Parathyroid adenoma (tissue), 2 donors: ENCODE data around the gene PDZD7.

Source experiments
- H2AFZ ChIP-seq: fragments of 300-600 bp; sonication (generic); one replicate; pipeline ENCODE4 v1.7.0; 2017; ENCODE audit warnings: antibody characterized with exemption, mild to moderate bottlenecking
- H3K27ac ChIP-seq: fragments of 300-600 bp; sonication (generic); one replicate; pipeline ENCODE4 v1.7.0; 2017
- H3K27me3 ChIP-seq: fragments of 300-600 bp; sonication (generic); one replicate; pipeline ENCODE4 v1.7.0; 2017; ENCODE audit warnings: low read length; ENCODE audit not compliant: control insufficient read depth, insufficient read depth
- H3K36me3 ChIP-seq: fragments of 300-600 bp; sonication (generic); one replicate; pipeline ENCODE4 v1.7.0; 2017; ENCODE audit warnings: low read length; ENCODE audit not compliant: control insufficient read depth, insufficient read depth
- H3K4me1 ChIP-seq: fragments of 300-600 bp; sonication (generic); one replicate; pipeline ENCODE4 v1.7.0; 2017; ENCODE audit warnings: control low read depth
- H3K4me2 ChIP-seq: fragments of 300-600 bp; sonication (generic); one replicate; pipeline ENCODE4 v1.7.0; 2017; ENCODE audit warnings: low read length
- H3K4me3 ChIP-seq: fragments of 300-600 bp; sonication (generic); one replicate; pipeline ENCODE4 v1.7.0; 2017; ENCODE audit warnings: low read depth, low read length
- H3K79me2 ChIP-seq: fragments of 300-600 bp; sonication (generic); one replicate; pipeline ENCODE4 v1.7.0; 2017; ENCODE audit warnings: control low read depth
- H3K9ac ChIP-seq: fragments of 300-600 bp; sonication (generic); one replicate; pipeline ENCODE4 v1.7.0; 2017; ENCODE audit warnings: mild to moderate bottlenecking
- H3K9me3 ChIP-seq: fragments of 300-600 bp; sonication (generic); one replicate; pipeline ENCODE4 v1.7.0; 2017; ENCODE audit warnings: low read length; ENCODE audit not compliant: control insufficient read depth
- CTCF ChIP-seq: fragments of 300-600 bp; sonication (generic); IDR thresholded peaks from one replicate; pipeline ENCODE4 v1.7.0; 2017; ENCODE audit warnings: antibody characterized with exemption, mild to moderate bottlenecking
- donor health status: primary hyperparathyroidism.

PDZD7 gene

GRCh38 chr10:101000127-101000914 lies 30.6 kb downstream of the PDZD7 start:
- no peak for TF ChIP-seq CTCF
- peaks cover 22% of the 10 kb centered on the region for H3K4me1 ChIP-seq
- H3K9ac ChIP-seq, result peak overlapping the region; percentile 94
- H3K4me3 ChIP-seq, result peak overlapping the region; percentile 92
- H3K9me3 ChIP-seq, result no peaks in the 10 kb centered on the region
- H3K4me2 ChIP-seq, result peak overlapping the region; percentile 98
- H3K27me3 ChIP-seq, result no peaks in the 10 kb centered on the region
- H3K27ac ChIP-seq, result peak overlapping the region; percentile 83
- peak overlapping the region; percentile 82 for H2AFZ ChIP-seq
- peaks cover 3% of the 10 kb centered on the region for H3K79me2 ChIP-seq
- H3K36me3 ChIP-seq, result no peaks in the 10 kb centered on the region

GRCh38 chr10:100999742-101000126 lies 31.2 kb downstream of the PDZD7 start, which contains the start of gene LZTS2:
Gene LZTS2 (plus strand): TSS chr10:100999808. CDS start chr10:101002539, 2,731 bp downstream.
- peaks cover 22% of the 10 kb centered on the region for H3K4me1 ChIP-seq
- H3K9me3 ChIP-seq, result no peaks in the 10 kb centered on the region
- H3K36me3 ChIP-seq, result no peaks in the 10 kb centered on the region
- H2AFZ ChIP-seq, result peak within 1 kb of the TSS; percentile 93
- H3K27me3 ChIP-seq, result no peaks in the 10 kb centered on the region
- no peak for TF ChIP-seq CTCF
- H3K27ac ChIP-seq, result peak within 1 kb of the TSS; percentile 94
- H3K79me2 ChIP-seq, result peaks cover 3% of the 10 kb centered on the region
- peak within 1 kb of the TSS; percentile 94 for H3K9ac ChIP-seq
- H3K4me2 ChIP-seq, result peak within 1 kb of the TSS; percentile 98
- peak within 1 kb of the TSS; percentile 95 for H3K4me3 ChIP-seq

GRCh38 chr10:100998991-100999741 lies 31.8 kb downstream of the PDZD7 start:
- H3K4me1 ChIP-seq, result peaks cover 22% of the 10 kb centered on the region
- peak overlapping the region; percentile 94 for H3K27ac ChIP-seq
- no peaks in the 10 kb centered on the region for H3K27me3 ChIP-seq
- peaks cover 3% of the 10 kb centered on the region for H3K79me2 ChIP-seq
- no peaks in the 10 kb centered on the region for H3K9me3 ChIP-seq
- TF ChIP-seq CTCF, result peak; percentile 96
- H2AFZ ChIP-seq, result peak overlapping the region; percentile 93
- peak overlapping the region; percentile 98 for H3K4me2 ChIP-seq
- no peaks in the 10 kb centered on the region for H3K36me3 ChIP-seq
- H3K4me3 ChIP-seq, result peak overlapping the region; percentile 95
- H3K9ac ChIP-seq, result peak overlapping the region; percentile 93

- H3K4me1 ChIP-seq, result peaks cover 22% of the 10 kb centered on the region
- peak overlapping the region; percentile 93 for H3K9ac ChIP-seq
Measured at GRCh38 chr10:100998183-100998990, 32.5 kb downstream of the PDZD7 start.

More at GRCh38 chr10:100998183-100998990, 32.5 kb downstream of the PDZD7 start:
- no peak for TF ChIP-seq CTCF
- Histone ChIP-seq H3K27ac (peak overlapping the region; percentile 94), H3K79me2 (peaks cover 3% of the 10 kb centered on the region), H2AFZ (peak overlapping the region; percentile 93), H3K27me3 (no peaks in the 10 kb centered on the region), H3K36me3 (no peaks in the 10 kb centered on the region), H3K9me3 (no peaks in the 10 kb centered on the region), H3K4me3 (peak overlapping the region; percentile 95), H3K4me2 (peak overlapping the region; percentile 98)
